BE2C (cell line): Measurements from ENCODE around the gene FHAD1.

Experiments used
- DNase-seq: peaks from one replicate; pipeline ENCODE4 v3.0.0-alpha.2; 2020
- H3K27me3 ChIP-seq: fragments of 250-450 bp; sonication (Bioruptor Pico); 2 replicates; pipeline ENCODE4 v1.5.1; 2020; ENCODE audit warnings: mild to moderate bottlenecking
- H3K36me3 ChIP-seq: fragments of 250-450 bp; sonication (Bioruptor Pico); 2 replicates; pipeline ENCODE4 v1.5.1; 2020; ENCODE audit warnings: mild to moderate bottlenecking
- H3K4me1 ChIP-seq: fragments of 250-450 bp; sonication (Bioruptor Pico); 2 replicates; pipeline ENCODE4 v1.5.1; 2020
- H3K4me3 ChIP-seq: 2 replicates; pipeline ENCODE4 v1.5.1; 2011; ENCODE audit warnings: low read depth, low read length
- H3K9me3 ChIP-seq: fragments of 250-450 bp; sonication (Bioruptor Pico); 2 replicates; pipeline ENCODE4 v1.5.1; 2020
- TF ChIP-seq, protein P1 (sequence below): IDR thresholded peaks from 2 replicates; pipeline ENCODE4 v1.5.1; 2012; ENCODE audit warnings: mild to moderate bottlenecking, low read depth, low read length

FHAD1 gene

DNA sequence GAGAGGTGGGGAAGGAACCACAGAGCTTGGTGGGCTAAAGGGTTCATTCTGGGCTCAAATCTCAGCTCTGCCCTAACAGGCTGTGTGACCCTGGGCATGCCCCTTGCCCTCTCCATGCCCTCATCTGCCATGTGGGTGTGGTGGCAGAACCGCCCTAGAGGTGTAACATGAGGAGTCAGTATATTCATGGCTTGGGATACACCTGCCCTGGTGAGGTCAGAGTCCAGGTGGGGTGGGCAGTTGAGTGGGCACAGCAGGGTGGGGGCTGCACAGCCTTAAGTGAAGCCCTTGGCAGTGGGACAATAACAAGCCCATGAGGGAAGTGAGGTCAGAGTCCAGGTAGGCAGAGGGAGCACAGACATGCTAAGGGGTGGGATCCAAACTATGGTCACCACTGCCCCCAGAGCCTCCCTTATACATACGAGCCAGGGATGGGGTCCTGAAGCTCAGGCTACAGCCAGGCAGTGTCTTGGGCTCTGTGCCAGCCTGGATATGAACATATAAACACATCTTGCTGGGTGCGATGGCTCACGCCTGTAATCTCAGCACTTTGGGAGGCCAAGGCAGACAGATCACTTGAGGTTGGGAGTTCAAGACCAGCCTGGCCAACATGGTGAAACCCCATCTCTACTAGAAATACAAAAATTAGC, 103.7 kb downstream of the FHAD1 start:
- Histone ChIP-seq H3K4me1 (no peaks in the 10 kb centered on the region), H3K36me3 (no peaks in the 10 kb centered on the region), H3K9me3 (no peaks in the 10 kb centered on the region), H3K4me3 (no peak overlapping the region), H3K27me3 (no peaks in the 10 kb centered on the region)
- TF ChIP-seq, protein P1, sequence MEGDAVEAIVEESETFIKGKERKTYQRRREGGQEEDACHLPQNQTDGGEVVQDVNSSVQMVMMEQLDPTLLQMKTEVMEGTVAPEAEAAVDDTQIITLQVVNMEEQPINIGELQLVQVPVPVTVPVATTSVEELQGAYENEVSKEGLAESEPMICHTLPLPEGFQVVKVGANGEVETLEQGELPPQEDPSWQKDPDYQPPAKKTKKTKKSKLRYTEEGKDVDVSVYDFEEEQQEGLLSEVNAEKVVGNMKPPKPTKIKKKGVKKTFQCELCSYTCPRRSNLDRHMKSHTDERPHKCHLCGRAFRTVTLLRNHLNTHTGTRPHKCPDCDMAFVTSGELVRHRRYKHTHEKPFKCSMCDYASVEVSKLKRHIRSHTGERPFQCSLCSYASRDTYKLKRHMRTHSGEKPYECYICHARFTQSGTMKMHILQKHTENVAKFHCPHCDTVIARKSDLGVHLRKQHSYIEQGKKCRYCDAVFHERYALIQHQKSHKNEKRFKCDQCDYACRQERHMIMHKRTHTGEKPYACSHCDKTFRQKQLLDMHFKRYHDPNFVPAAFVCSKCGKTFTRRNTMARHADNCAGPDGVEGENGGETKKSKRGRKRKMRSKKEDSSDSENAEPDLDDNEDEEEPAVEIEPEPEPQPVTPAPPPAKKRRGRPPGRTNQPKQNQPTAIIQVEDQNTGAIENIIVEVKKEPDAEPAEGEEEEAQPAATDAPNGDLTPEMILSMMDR, result no peak
- no peak for DNase-seq

DNA sequence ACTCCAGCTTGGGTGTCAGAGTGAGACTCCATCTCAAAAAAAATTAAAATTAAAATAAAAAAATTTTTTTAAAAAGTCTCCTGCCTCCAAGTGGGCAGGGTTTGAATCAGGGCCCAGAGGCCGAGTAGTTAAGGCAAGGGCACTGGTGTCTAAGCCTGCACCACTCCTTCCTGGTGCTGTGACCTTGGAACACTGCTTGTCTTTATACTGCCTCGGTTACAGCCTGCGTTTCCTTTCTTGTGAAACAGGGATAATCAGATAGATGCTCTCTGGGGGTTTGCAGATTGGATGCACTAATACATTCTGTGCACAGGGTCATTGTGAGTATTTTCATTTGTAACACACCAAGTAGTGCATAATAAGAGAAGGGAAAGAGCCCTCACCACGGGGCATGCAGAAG, 104.3 kb downstream of the FHAD1 start:
- no peak for DNase-seq
- TF ChIP-seq, protein P1, result no peak
- no peaks in the 10 kb centered on the region for H3K4me1 ChIP-seq
- H3K9me3 ChIP-seq, result no peaks in the 10 kb centered on the region
- no peaks in the 10 kb centered on the region for H3K36me3 ChIP-seq
- no peak overlapping the region for H3K4me3 ChIP-seq
- H3K27me3 ChIP-seq, result no peaks in the 10 kb centered on the region

DNA sequence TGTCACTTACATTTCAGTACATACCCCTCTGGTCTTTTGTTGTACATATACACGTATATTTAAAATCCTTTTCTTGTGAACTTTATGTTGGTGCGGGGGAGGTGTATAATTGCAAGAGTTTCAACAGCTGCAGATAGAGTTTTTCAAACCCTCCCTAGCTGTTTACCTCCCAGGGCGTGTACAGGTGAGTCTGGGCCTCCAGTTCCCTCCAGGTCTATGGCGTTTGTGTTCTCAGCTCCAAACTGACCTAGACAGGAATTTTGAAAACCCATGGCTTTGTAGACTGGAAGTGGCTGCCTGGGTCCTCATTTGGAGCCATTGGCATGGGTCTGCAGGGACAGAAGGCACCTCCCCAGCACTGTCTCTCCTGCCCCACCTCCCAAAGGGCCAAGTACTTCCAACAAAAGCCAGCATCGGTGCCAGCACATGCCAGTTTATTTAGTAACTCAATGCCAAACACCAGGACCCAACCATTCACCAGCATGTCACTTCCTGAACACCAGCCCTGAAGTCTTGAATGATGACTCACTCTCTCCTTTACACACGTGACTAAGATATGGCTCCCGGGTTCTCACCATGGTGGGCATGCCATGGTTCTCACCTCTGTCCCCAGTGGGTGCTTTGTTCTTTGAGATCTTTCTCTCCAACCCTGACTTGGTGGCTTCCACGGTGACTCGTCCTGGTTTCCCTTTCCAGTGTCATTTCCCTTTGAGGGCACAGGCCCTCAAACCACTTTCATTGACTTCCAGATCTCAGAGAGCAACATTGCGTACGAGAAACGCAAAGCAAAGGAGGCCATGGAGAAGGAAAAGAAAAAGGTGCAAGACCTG, 105.3 kb downstream of the FHAD1 start:
- no peaks in the 10 kb centered on the region for H3K27me3 ChIP-seq
- no peak for DNase-seq
- no peaks in the 10 kb centered on the region for H3K4me1 ChIP-seq
- H3K36me3 ChIP-seq, result no peaks in the 10 kb centered on the region
- TF ChIP-seq, protein P1, result no peak
- no peak overlapping the region for H3K4me3 ChIP-seq
- no peaks in the 10 kb centered on the region for H3K9me3 ChIP-seq

DNA sequence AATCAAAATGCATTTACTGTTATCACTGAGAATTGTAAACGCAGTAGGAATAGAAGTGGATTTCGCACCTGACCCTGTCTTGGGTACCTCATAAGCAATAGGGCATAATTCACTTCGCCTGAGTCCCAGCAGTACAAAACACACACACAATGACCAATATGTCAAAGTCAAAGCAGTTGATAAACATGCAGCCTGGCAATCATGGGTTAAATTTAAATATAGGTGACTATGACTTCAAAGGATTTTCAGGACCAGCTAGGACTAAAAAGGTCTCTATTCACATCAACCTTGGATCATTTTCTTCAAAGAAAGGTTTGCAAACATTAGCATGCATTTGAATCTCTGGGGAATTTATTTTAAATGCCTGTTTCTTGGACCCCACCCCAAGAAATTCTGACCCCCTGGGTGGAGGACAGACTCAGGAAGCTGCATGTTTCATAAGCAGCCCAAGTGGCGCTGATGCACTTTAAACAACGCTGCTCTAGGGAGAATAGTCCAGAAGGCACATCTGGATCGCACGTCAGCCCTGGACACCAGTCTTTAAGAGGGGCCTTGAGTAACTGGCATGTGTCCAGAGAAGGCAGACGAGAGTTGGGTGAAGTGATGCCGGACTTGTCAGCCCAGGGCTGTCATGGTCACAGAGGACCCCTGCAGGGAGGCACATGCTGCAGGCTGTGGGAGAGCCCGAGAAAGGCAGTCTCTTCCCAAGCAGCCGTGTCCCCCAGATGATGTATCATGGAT, 107.0 kb downstream of the FHAD1 start:
- no peaks in the 10 kb centered on the region for H3K4me1 ChIP-seq
- TF ChIP-seq, protein P1, result no peak
- no peaks in the 10 kb centered on the region for H3K36me3 ChIP-seq
- H3K9me3 ChIP-seq, result no peaks in the 10 kb centered on the region
- peak; percentile 45 for DNase-seq
- no peak overlapping the region for H3K4me3 ChIP-seq
- no peaks in the 10 kb centered on the region for H3K27me3 ChIP-seq

DNA sequence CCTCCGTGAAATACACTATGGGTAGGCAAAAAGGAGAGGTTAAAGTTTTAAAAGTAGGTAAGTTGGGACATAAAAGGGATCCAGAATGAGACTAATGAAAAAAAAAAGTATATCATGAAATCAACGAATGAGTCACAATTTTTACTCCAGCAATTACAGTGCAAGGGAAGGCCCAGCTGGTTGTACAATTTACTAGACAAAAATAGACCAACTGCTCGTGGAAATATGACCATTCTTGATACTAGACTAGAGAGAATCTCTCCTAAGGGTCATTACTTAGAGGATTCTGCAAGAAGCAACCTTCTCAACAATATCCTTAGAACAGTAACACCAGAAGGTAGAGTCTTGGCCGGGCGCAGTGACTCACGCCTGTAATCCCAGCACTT, 107.5 kb downstream of the FHAD1 start:
- H3K9me3 ChIP-seq, result no peaks in the 10 kb centered on the region
- H3K4me3 ChIP-seq, result no peak overlapping the region
- no peak for DNase-seq
- no peaks in the 10 kb centered on the region for H3K27me3 ChIP-seq
- TF ChIP-seq, protein P1, result no peak
- no peaks in the 10 kb centered on the region for H3K4me1 ChIP-seq
- H3K36me3 ChIP-seq, result no peaks in the 10 kb centered on the region
